Panc1 (cell line): ENCODE data around the gene RBM5. TPM values are rescaled to one million over a fixed set of nuclear protein-coding genes. Genes with fewer than 3 reads are reported as not detected.

Experiments
- ATAC-seq: fragments of 200-7000 bp; cut with Tn5 transposase; 2 replicates; pipeline ENCODE4 v1.9.1; 2020; ENCODE audit warnings: mild to moderate bottlenecking, moderate library complexity
- BruUV-seq: library from RNA; stranded (reverse); fragments of 400-500 nt; replicated peaks from 2 replicates; lab custom pipeline; 2021; lab: Mats Ljungman, UMichigan
- CTCF ChIA-PET: fragments of 300-600 bp; sonication (Branson Sonifier 250); formaldehyde crosslinking; loops from one replicate; lab custom pipeline; 2022; ENCODE audit warnings: antibody characterized with exemption; lab: Charles Lee
- POLR2A ChIA-PET: fragments of 300-600 bp; sonication (Branson Sonifier 250); formaldehyde crosslinking; loops from one replicate; lab custom pipeline; 2022; ENCODE audit warnings: antibody characterized with exemption; lab: Charles Lee
- DNase-seq: peaks from one replicate; pipeline ENCODE4 v3.0.0-alpha.2; 2010; ENCODE audit warnings: low read depth, low spot score
- H3K27ac ChIP-seq: 2 replicates; pipeline ENCODE4 v1.5.1; 2011; ENCODE audit warnings: mild to moderate bottlenecking, low read length, inconsistent platforms
- H3K27me3 ChIP-seq: fragments of 200-500 bp; sonication (Bioruptor generic); 2 replicates; pipeline ENCODE4 v1.6.0; 2014; ENCODE audit warnings: low read length, inconsistent platforms; ENCODE audit not compliant: control insufficient read depth, insufficient read depth
- H3K36me3 ChIP-seq: fragments of 200-500 bp; sonication (Bioruptor generic); 2 replicates; pipeline ENCODE4 v1.5.1; 2014; ENCODE audit warnings: inconsistent platforms, mild to moderate bottlenecking, low read length, moderate library complexity; ENCODE audit not compliant: control insufficient read depth, insufficient read depth
- H3K4me1 ChIP-seq: 2 replicates; pipeline ENCODE4 v1.5.1; 2011; ENCODE audit warnings: inconsistent platforms, mild to moderate bottlenecking, low read length, moderate library complexity; ENCODE audit not compliant: control insufficient read depth, insufficient read depth
- H3K4me3 ChIP-seq, 2 experiments: 2 replicates each; pipeline ENCODE4 v1.5.1; 2011 to 2012; ENCODE audit warnings: low read depth in 2 of 2, low read length in 2 of 2, mild to moderate bottlenecking in 2 of 2, inconsistent platforms in 1 of 2, moderate library complexity in 1 of 2
- H3K9me3 ChIP-seq: fragments of 200-500 bp; sonication (Bioruptor generic); 2 replicates; pipeline ENCODE4 v1.5.1; 2014; ENCODE audit warnings: low read depth, mild to moderate bottlenecking, inconsistent platforms, low read length, moderate library complexity; ENCODE audit not compliant: control insufficient read depth, insufficient read depth
- CTCF ChIP-seq: fragments of 450-650 bp; IDR thresholded peaks from 2 replicates; pipeline ENCODE4 v1.5.1; 2017; ENCODE audit warnings: mild to moderate bottlenecking
- POLR2AphosphoS5 ChIP-seq: IDR thresholded peaks from 2 replicates; pipeline ENCODE4 v1.6.1; 2012; ENCODE audit warnings: mild to moderate bottlenecking, low read depth, low read length, moderate library complexity
- REST ChIP-seq, 2 experiments: IDR thresholded peaks; 2 replicates each; pipeline ENCODE4 v1.6.1; 2011 to 2012; ENCODE audit warnings: low read depth in 2 of 2, control low read depth in 1 of 2, low read length in 1 of 2, mild to moderate bottlenecking in 1 of 2, moderate library complexity in 1 of 2; ENCODE audit not compliant: insufficient read depth in 1 of 2
- SIN3A ChIP-seq: IDR thresholded peaks from 2 replicates; pipeline ENCODE4 v1.6.1; 2012; ENCODE audit warnings: low read depth, mild to moderate bottlenecking, low read length, moderate library complexity, borderline replicate concordance; ENCODE audit not compliant: insufficient read depth
- TCF7L2 ChIP-seq: IDR thresholded peaks from 2 replicates; pipeline ENCODE4 v1.6.1; 2011; ENCODE audit warnings: mild to moderate bottlenecking, low read depth, low read length, inconsistent platforms
- in situ Hi-C: cut with HindIII; loops from 2 replicates; pipeline ENCODE4 v1.10.0; 2016; ENCODE audit warnings: low sequenced_read_pairs, low pct_unique_long_range_greater_than_20kb
- intact Hi-C: fragments of 100-400 bp; cut with micrococcal nuclease; formaldehyde crosslinking; loops from one replicate; pipeline ENCODE4 v1.10.0; 2022; ENCODE audit not compliant: unreplicated experiment
- total RNA-seq: library from RNA; stranded (reverse); gene quantifications from one replicate; pipeline ENCODE4 v1.2.1, GENCODE V29; 2021; ENCODE audit not compliant: unreplicated experiment

Gene RBM5
- total RNA-seq, 1 experiment from 2014 or later, result 86.6 TPM

- no peak for TF ChIP-seq SIN3A
- TF ChIP-seq TCF7L2, result no peak
- TF ChIP-seq REST (IDR thresholded peaks at IDR 0.05; ENCODE audit: insufficient read depth in 1 of 2, low read depth in 2 of 2, low read length in 1 of 2), result no peak
- no peak for TF ChIP-seq POLR2AphosphoS5
- ChIA-PET POLR2A (no interaction called here), CTCF (no interaction called here)
- no peaks in the 10 kb centered on the region for H3K4me1 ChIP-seq
- intact Hi-C loops, result no loop called here
- no peaks in the 10 kb centered on the region; the same call in 1 of the 2 replicates for H3K36me3 ChIP-seq
- DNase-seq, result no peak
- no TSS peak for BruUV-seq
- no peak for ATAC-seq
- no peak overlapping the region for H3K27ac ChIP-seq
- H3K27me3 ChIP-seq, result no peaks in the 10 kb centered on the region
- H3K4me3 ChIP-seq, result no peak overlapping the region
- in situ Hi-C loops, result no loop called here
- no peaks in the 10 kb centered on the region for H3K9me3 ChIP-seq
These were observed 41.3 kb upstream of the RBM5 start for GRCh38 chr3:50047426-50047825.

GRCh38 chr3:50050361-50050760 lies 38.4 kb upstream of the RBM5 start:
- TF ChIP-seq REST (IDR thresholded peaks at IDR 0.05; ENCODE audit: insufficient read depth in 1 of 2, low read depth in 2 of 2, low read length in 1 of 2), result no peak
- no peak for TF ChIP-seq TCF7L2
- TF ChIP-seq CTCF, result no peak
- no peak for TF ChIP-seq POLR2AphosphoS5
- no peak for TF ChIP-seq SIN3A
- DNase-seq (no peak), ATAC-seq (no peak)
- no TSS peak for BruUV-seq
- no peaks in the 10 kb centered on the region for H3K9me3 ChIP-seq
- CTCF ChIA-PET, result no interaction called here
- POLR2A ChIA-PET, result no interaction called here
- H3K4me1 ChIP-seq, result no peaks in the 10 kb centered on the region
- in situ Hi-C loops (no loop called here), intact Hi-C loops (no loop called here)
- H3K27me3 ChIP-seq, result no peaks in the 10 kb centered on the region
- H3K27ac ChIP-seq, result no peak overlapping the region
- H3K36me3 ChIP-seq, result no peaks in the 10 kb centered on the region; the same call in 1 of the 2 replicates
- no peak overlapping the region for H3K4me3 ChIP-seq
